ENCODE measurements around the gene HMOX1.

DNA sequence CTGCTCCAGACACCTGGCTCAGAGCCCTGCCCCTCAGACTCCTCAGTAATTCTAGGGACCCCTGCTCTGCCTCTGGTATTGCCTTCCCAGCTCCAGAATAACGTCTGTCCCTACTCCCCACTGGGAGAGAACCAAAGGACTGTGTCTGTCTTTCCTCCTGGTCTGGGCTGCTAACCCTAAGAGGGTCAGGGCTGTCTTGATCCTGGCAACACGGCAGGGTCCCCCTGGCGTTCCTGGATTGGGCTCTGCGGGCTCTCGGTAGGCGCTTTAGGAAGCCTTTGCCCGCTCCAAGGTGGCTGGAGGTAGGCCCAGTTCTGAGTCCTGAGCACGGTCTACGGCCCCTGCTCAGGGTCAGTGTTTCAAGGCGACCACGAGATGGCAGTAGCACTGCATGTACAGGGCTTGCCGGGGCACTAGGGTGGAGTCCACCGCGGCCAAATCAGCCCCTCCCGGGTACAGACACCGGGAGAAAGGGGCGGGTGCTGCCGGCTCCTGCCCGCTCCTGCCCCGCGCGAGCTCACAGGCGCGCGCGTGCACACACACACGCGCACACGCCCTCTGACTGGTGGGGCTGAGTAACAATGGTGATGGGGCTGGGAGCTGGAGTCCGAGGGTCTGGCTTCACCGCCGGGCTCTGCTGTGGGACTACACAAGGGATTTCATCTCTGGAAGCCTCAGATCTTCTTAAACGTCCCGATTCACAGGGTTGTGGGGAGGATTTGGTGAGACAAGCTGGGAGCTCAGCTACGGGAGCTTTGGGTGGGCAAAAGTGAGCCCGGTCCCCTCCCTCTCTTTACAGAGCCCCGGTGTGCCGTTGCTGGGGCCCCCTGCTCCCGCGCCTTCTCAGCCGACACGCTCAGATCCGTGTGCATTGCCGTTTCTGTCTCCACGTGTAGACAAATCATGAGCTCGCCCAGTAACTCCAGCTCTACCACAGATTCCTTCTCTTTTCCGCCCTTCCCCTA, 30.1 kb upstream of the HMOX1 start:
- no peak for TF ChIP-seq DR1 (CRISPR knock-in tag; IDR thresholded peaks at IDR 0.05)
- peak; percentile 73 for TF ChIP-seq RBFOX2 (IDR thresholded peaks at IDR 0.05; ENCODE audit: low read depth, low read length)
- TF ChIP-seq, protein P1, sequence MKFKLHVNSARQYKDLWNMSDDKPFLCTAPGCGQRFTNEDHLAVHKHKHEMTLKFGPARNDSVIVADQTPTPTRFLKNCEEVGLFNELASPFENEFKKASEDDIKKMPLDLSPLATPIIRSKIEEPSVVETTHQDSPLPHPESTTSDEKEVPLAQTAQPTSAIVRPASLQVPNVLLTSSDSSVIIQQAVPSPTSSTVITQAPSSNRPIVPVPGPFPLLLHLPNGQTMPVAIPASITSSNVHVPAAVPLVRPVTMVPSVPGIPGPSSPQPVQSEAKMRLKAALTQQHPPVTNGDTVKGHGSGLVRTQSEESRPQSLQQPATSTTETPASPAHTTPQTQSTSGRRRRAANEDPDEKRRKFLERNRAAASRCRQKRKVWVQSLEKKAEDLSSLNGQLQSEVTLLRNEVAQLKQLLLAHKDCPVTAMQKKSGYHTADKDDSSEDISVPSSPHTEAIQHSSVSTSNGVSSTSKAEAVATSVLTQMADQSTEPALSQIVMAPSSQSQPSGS (CRISPR knock-in tag; IDR thresholded peaks at IDR 0.05): peak; percentile 69
- peak; percentile 76; the same call in 1 of the 2 replicates for TF ChIP-seq AKAP8 (CRISPR knock-in tag; IDR thresholded peaks at IDR 0.05)
- no peak for TF ChIP-seq MAFK (conservative IDR thresholded peaks at IDR 0.05 in 1 of 2, IDR thresholded peaks at IDR 0.05 in 1 of 2; ENCODE audit: low read length in 2 of 2)
- peak; percentile 42; the same call in 1 of the 2 replicates for TF ChIP-seq FOXJ3 (CRISPR knock-in tag; IDR thresholded peaks at IDR 0.05; ENCODE audit: borderline replicate concordance)
- peak; percentile 24; the same call in 1 of the 2 replicates for TF ChIP-seq JUND (CRISPR knock-in tag; IDR thresholded peaks at IDR 0.05)
- TF ChIP-seq, protein P2, sequence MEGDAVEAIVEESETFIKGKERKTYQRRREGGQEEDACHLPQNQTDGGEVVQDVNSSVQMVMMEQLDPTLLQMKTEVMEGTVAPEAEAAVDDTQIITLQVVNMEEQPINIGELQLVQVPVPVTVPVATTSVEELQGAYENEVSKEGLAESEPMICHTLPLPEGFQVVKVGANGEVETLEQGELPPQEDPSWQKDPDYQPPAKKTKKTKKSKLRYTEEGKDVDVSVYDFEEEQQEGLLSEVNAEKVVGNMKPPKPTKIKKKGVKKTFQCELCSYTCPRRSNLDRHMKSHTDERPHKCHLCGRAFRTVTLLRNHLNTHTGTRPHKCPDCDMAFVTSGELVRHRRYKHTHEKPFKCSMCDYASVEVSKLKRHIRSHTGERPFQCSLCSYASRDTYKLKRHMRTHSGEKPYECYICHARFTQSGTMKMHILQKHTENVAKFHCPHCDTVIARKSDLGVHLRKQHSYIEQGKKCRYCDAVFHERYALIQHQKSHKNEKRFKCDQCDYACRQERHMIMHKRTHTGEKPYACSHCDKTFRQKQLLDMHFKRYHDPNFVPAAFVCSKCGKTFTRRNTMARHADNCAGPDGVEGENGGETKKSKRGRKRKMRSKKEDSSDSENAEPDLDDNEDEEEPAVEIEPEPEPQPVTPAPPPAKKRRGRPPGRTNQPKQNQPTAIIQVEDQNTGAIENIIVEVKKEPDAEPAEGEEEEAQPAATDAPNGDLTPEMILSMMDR (CRISPR knock-in tag; IDR thresholded peaks at IDR 0.05): peak; percentile 99
